ENCODE results near the gene CACNG5.

DNA sequence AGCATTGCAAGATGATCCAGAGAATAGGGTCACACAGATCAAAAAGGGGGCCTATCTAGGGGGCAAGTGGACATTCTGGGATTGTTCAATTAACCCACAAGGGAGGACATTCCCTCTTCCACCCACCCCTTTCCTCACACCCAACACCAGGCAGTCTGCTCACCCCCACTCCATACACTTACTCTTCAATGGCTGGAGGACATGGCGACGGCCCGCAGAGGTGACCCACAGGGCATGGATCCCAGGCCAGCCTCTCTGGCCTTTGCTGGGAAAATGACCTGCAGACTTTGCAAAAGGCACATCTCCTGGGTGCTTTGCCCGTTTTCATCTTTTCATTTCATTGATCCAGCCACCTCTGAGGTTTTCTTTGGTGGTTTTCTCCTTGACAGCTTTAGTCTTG is 1.7 kb upstream of the CACNG5 start:
- no peak for TF ChIP-seq TAF1 (IDR thresholded peaks at IDR 0.05; ENCODE audit: borderline replicate concordance, insufficient read depth, low read length)
- TF ChIP-seq FOXP2 (optimal IDR thresholded peaks at IDR 0.05; ENCODE audit: borderline replicate concordance, extremely low read depth, extremely low read length, insufficient read depth), result no peak
- TF ChIP-seq POLR2AphosphoS5 (IDR thresholded peaks at IDR 0.05; ENCODE audit: low read depth, low read length), result no peak
- no peak for TF ChIP-seq REST (IDR thresholded peaks at IDR 0.05; ENCODE audit: insufficient read depth in 1 of 2, low read depth in 2 of 2, low read length in 2 of 2)
- no peak for TF ChIP-seq SIN3A (IDR thresholded peaks at IDR 0.05; ENCODE audit: borderline replicate concordance, insufficient read depth, low read length)
